GM18868 (cell line): ENCODE data around the gene INPP5K.
A peak's percentile ranks its signal among the peaks of the same experiment; 100 is the strongest.

Experiments
- ATAC-seq: cut with Tn5 transposase; IDR thresholded peaks from one replicate; pipeline ENCODE4 v1.9.1; 2021; ENCODE audit warnings: mild to moderate bottlenecking, moderate library complexity; ENCODE audit not compliant: unreplicated experiment

The INPP5K gene

GRCh38 chr17:1486802-1487695 is 29.4 kb downstream of the INPP5K start:
- ATAC-seq, result no peak

- ATAC-seq, result peak; percentile 28
Measured at GRCh38 chr17:1485423-1486376, 30.7 kb downstream of the INPP5K start.

GRCh38 chr17:1484676-1485422 is 31.6 kb downstream of the INPP5K start:
- peak; percentile 54 for ATAC-seq

- ATAC-seq, result no peak
Measured at GRCh38 chr17:1484060-1484535, 32.3 kb downstream of the INPP5K start.

- no peak for ATAC-seq
Measured at GRCh38 chr17:1482680-1483079, 33.7 kb downstream of the INPP5K start.

- ATAC-seq, result no peak
Measured at GRCh38 chr17:1481736-1482135, 34.7 kb downstream of the INPP5K start.

GRCh38 chr17:1480747-1481465 is 35.5 kb downstream of the INPP5K start:
- ATAC-seq, result no peak

GRCh38 chr17:1478418-1478817 is 38.0 kb downstream of the INPP5K start:
- ATAC-seq, result no peak

- peak; percentile 13 for ATAC-seq
Measured at GRCh38 chr17:1475321-1475854, 41.0 kb downstream of the INPP5K start.

GRCh38 chr17:1474402-1475189 is 41.8 kb downstream of the INPP5K start:
- peak; percentile 45 for ATAC-seq

GRCh38 chr17:1473841-1474240 is 42.6 kb downstream of the INPP5K start:
- ATAC-seq, result no peak

- no peak for ATAC-seq
Measured at GRCh38 chr17:1473170-1473569, 43.2 kb downstream of the INPP5K start.

- ATAC-seq, result no peak
Measured at GRCh38 chr17:1471911-1472821, 44.2 kb downstream of the INPP5K start.

- ATAC-seq, result no peak
Measured at GRCh38 chr17:1471490-1471889, 44.9 kb downstream of the INPP5K start.

- no peak for ATAC-seq
Measured at GRCh38 chr17:1470755-1471462, 45.5 kb downstream of the INPP5K start.

GRCh38 chr17:1470071-1470754 is 46.2 kb downstream of the INPP5K start:
- no peak for ATAC-seq
